Hippocampal formation (tissue), 2 donors: ENCODE measurements around the gene NACC2.
"Not testable (repeated sequence)": the region's sequence is repeated elsewhere in the genome, so short reads cannot be mapped to it uniquely, and the experiment has no call there.

Experiments used
- DNase-seq, 2 donors: peaks; one replicate each; lab custom pipeline; 2025; lab: John Stamatoyannopoulos, UW

Gene NACC2

GRCh38 chr9:136046554-136046920 is 48.6 kb downstream of the NACC2 start:
- no peak for DNase-seq

GRCh38 chr9:136045595-136046553 is 49.2 kb downstream of the NACC2 start:
- DNase-seq = no peak

DNA sequence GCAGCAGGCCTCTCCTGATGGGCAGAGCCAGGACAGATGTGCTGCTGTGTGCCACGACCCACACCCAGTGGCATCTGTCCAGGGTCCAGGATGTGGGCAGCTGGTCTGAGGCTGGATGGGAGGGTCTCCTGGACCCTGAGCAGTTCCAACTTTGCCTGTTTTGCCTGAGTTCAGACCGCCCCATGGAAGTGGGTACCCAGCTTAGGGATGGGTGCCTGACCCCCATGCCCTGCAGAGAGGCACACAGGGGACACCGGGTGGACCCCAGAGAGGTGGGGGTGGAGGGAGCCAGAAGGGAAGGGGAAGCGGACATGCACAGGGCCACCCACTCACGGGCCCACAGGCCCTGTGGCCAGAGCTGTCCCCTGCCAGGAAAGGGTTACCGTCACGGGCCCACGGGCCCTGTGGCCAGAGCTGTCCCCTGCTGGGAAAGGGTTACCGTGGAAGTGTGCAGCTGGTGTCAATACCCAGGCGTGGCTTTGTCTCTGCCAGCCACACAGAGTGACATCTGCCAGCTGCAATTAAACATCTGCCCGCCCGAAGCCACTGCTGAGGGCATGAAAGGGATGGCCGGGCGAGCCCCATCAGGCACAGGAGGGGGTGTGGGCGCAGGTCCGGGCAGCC is 50.0 kb downstream of the NACC2 start:
- DNase-seq = no peak

GRCh38 chr9:136044207-136044970 is 50.7 kb downstream of the NACC2 start:
- no peak for DNase-seq

- DNase-seq = no peak
These were observed 51.6 kb downstream of the NACC2 start for GRCh38 chr9:136043441-136043991.

- no peak for DNase-seq
These were observed 52.5 kb downstream of the NACC2 start for GRCh38 chr9:136042541-136042940.

DNA sequence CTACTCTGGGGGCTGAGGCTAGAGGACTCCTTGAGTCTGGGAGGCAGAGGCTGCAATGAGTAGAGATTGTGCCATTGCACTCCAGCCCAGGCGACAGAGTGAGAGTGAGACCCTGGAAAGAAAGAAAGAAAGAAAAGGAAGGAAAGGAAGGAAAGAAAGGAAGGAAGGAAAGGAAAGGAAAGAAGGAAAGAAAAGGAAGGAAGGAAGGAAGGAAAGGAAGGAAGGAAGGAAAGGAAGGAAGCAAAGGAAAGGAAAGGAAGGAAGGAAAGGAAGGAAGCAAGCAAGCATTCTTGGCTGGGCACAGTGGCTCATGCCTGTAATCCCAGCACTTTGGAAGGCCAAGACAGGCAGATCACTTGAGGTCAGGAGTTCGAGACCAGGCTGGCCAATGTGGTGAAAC is 54.2 kb downstream of the NACC2 start:
- DNase-seq = not testable (repeated sequence)

GRCh38 chr9:136039488-136039887 is 55.6 kb downstream of the NACC2 start:
- no peak for DNase-seq

DNA sequence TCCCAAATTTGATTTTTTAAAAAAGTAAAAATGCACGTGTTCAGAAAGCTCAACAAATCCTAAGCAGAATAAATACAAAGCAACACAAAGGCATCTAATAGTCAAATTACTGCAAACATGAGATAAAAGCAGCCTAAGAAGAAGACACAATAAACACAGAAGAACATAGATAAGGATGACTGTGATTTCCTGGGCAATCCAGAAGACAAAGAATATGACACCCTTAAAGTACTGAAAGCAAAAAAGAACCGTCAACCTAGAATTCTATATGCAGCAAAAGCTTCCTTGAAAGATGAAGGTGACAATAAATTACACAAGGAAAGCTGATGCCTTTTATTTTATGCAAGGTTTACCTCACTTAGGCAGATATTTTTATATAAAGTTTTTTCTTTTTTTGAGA is 58.2 kb downstream of the NACC2 start:
- no peak for DNase-seq

GRCh38 chr9:136036050-136036449 is 59.0 kb downstream of the NACC2 start:
- no peak for DNase-seq

GRCh38 chr9:136031741-136032730 is 63.1 kb downstream of the NACC2 start:
- DNase-seq = no peak

DNA sequence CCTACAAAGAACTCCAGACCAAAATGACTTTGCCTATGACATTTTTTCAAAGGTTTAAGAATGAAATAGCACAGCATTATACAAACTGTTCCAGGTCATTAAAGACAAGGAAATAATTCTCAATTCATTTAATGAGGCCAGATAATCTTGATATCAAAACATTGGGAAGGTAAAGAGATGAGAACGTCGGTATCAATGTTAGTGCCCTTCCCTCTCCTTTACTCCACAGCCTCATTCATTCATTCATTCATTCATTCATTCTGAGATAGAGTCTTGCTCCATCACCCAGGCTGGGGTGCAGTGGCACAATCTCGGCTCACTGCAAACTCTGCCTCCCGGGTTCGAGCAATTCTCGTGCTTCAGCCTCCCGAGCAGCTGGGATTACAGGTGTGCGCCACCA is 64.0 kb downstream of the NACC2 start:
- DNase-seq = no peak

DNA sequence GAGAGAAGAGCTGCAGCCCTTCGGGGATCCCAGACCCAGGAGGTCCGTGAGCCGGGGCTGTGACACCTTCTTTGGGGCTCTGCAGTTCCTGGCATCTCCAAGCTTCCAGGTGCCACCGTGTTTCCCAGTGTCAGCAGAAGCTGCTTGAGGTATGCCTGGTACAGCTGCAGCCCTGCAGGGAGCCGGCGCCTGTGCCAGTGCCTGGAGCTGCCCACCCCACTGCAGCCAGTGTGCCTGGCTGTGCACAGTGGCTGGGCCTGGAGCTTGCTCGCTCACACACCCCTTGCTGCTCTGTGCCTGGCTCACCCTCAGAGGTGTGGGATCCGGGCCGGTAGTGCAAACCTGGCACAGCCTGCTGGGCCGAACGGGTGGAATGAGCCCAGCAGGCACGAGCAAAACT is 65.5 kb downstream of the NACC2 start:
- DNase-seq = no peak

DNA sequence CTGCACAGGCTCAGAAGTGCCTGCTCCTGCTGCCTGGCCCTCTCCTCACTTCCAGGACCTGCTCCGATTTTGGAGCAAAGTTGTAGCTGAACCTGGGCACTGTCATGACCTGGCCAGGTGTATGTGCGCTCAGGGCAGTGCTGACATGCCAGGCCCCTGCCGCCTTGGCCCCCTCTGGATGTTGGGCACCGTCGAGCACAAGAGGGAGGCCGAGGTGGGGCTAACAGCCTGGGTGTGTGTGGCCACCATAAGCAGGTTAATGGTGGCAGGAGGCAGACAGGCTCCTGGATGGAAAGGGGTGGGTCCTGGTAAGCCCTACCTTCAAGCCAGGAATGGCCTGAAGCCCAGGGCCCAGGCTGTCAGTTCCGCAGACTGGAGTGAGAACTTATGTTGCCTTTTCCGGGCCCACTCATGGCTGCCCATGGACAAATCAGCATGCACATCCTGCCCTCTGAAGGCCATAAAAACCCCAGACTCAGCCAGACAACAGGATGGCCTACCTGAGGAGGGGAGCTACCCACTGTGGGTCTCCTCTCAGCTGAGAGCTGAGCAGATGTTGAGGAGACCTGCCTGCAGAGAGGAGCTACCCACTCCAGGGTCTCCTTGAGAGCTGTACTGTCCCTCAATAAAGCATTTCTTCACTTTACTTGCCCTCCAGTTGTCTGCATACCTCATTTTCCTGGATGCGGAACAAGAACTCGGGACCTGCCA is 66.2 kb downstream of the NACC2 start:
- no peak for DNase-seq

DNA sequence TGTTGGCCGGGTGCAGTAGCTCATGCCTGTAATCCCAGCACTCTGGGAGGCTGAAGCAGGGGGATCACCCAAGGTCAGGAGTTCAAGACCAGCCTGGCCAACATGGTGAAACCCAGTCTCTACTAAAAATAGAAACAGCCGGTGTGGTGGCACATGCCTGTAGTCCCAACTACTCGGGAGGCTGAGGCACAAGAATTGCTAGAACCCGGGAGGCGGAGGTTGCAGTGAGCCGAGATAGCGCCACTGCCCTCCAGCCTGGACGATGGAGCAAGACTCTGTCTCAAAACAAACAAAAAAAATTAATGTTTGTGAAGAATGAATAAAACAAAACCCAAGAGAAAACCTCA is 68.2 kb downstream of the NACC2 start:
- DNase-seq = not testable (repeated sequence)

GRCh38 chr9:136026266-136026942 is 68.7 kb downstream of the NACC2 start:
- DNase-seq = no peak

DNA sequence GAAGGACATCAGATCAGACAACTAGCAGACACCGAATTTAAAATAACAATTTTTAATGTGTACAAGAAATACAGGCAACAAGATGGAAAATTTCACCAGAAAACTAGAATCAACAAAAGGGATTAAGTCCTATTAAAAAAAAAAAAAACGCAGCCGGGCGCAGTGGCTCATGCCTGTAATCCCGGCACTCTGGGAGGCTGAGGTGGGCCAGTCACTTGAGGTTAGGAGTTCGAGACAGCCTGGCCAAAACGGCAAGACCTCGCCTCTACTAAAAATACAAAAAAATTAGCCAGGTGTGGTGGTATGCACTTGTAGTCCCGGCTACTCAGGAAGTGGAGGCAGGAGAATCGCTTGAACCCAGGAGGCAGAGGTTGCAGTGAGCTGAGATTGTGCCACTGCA is 69.6 kb downstream of the NACC2 start:
- DNase-seq = no peak

GRCh38 chr9:136024696-136025316 is 70.3 kb downstream of the NACC2 start:
- DNase-seq = no peak

GRCh38 chr9:136024286-136024685 is 70.8 kb downstream of the NACC2 start:
- no peak for DNase-seq
